ENCODE measurements around the gene RELL2. TPM values are rescaled to one million over a fixed set of nuclear protein-coding genes. Genes with fewer than 3 reads are reported as not detected.

RELL2 gene
- total RNA-seq, 6 donors from 2014 or later = 2.6 to 9.4 (median 6.5) TPM

- TF ChIP-seq POLR2A (IDR thresholded peaks at IDR 0.05) (no peak), POLR2AphosphoS5 (IDR thresholded peaks at IDR 0.05) (no peak), CTCF (IDR thresholded peaks at IDR 0.05) (no peak), EP300 (IDR thresholded peaks at IDR 0.05) (no peak)
Observed at GRCh38 chr5:141633871-141634561, 2.8 kb upstream of the RELL2 start.

GRCh38 chr5:141634720-141635119 is 2.1 kb upstream of the RELL2 start:
- no peak for DNase-seq
- ATAC-seq (ENCODE audit: low FRiP score in 2 of 2) = no peak
- no peak overlapping the region for H3K27ac ChIP-seq
- no peak for TF ChIP-seq EP300 (IDR thresholded peaks at IDR 0.05)
- TF ChIP-seq POLR2AphosphoS5 (IDR thresholded peaks at IDR 0.05) = no peak
- TF ChIP-seq POLR2A (IDR thresholded peaks at IDR 0.05) = no peak
- no peak for TF ChIP-seq CTCF (IDR thresholded peaks at IDR 0.05)
- peaks cover 28 to 45% (median 33%) of the 10 kb centered on the region in 4 donors for H3K4me1 ChIP-seq
- WGBS, 2 donors = 89 to 90% methylated on average over 5 to 6 of the region's 6 CpGs
- no peak overlapping the region for H3K4me3 ChIP-seq
- H3K36me3 ChIP-seq = peaks cover 4 to 11% (median 9%) of the 10 kb centered on the region in 4 donors
- H3K9me3 ChIP-seq = no peaks in the 10 kb centered on the region
- H3K27me3 ChIP-seq = no peaks in the 10 kb centered on the region

More at GRCh38 chr5:141633871-141634561, 2.8 kb upstream of the RELL2 start:
- H3K27ac ChIP-seq = no peak overlapping the region
- ATAC-seq (ENCODE audit: low FRiP score in 2 of 2) = no peak
- WGBS, 2 donors = 71 to 75% methylated on average over 5 of the region's 5 CpGs
- H3K27me3 ChIP-seq = no peaks in the 10 kb centered on the region
- DNase-seq = no peak
- no peak overlapping the region for H3K4me3 ChIP-seq
- peaks cover 28 to 45% (median 33%) of the 10 kb centered on the region in 4 donors for H3K4me1 ChIP-seq
- H3K9me3 ChIP-seq = no peaks in the 10 kb centered on the region
- peaks cover 4 to 18% (median 14%) of the 10 kb centered on the region in 4 donors for H3K36me3 ChIP-seq

- WGBS, 2 donors = 81% methylated on average over 7 of the region's 7 CpGs
- no peaks in the 10 kb centered on the region for H3K9me3 ChIP-seq
- peaks cover 28 to 45% (median 33%) of the 10 kb centered on the region in 4 donors for H3K4me1 ChIP-seq
- peak overlapping the region; percentile 76 to 91 (median 83) for H3K4me3 ChIP-seq
- no peak for TF ChIP-seq POLR2AphosphoS5 (IDR thresholded peaks at IDR 0.05)
- TF ChIP-seq CTCF (IDR thresholded peaks at IDR 0.05) = no peak
- TF ChIP-seq EP300 (IDR thresholded peaks at IDR 0.05) = no peak
- TF ChIP-seq POLR2A (IDR thresholded peaks at IDR 0.05) = no peak
- DNase-seq (no peak), ATAC-seq (ENCODE audit: low FRiP score in 2 of 2) (no peak)
- no peaks in the 10 kb centered on the region for H3K27me3 ChIP-seq
- peaks cover 0 to 9% (median 6%) of the 10 kb centered on the region in 4 donors for H3K36me3 ChIP-seq
- peak overlapping the region in 1 of 4 donors; percentile 86 for H3K27ac ChIP-seq
Observed at GRCh38 chr5:141635646-141636045, 1.2 kb upstream of the RELL2 start.

- Histone ChIP-seq H3K27ac (peak overlapping the region; percentile 63 to 88 (median 80)), H3K36me3 (peaks cover 0 to 9% (median 8%) of the 10 kb centered on the region in 4 donors), H3K27me3 (no peaks in the 10 kb centered on the region), H3K9me3 (no peaks in the 10 kb centered on the region), H3K4me3 (peak overlapping the region; percentile 76 to 91 (median 83)), H3K4me1 (peaks cover 28 to 45% (median 33%) of the 10 kb centered on the region in 4 donors)
- TF ChIP-seq POLR2A (IDR thresholded peaks at IDR 0.05) (no peak), CTCF (IDR thresholded peaks at IDR 0.05) (no peak), POLR2AphosphoS5 (IDR thresholded peaks at IDR 0.05) (no peak), EP300 (IDR thresholded peaks at IDR 0.05) (no peak)
- DNase-seq (no peak), ATAC-seq (ENCODE audit: low FRiP score in 2 of 2) (no peak)
- WGBS, 2 donors = 6 to 14% methylated on average over 3 to 4 of the region's 4 CpGs
Observed at GRCh38 chr5:141636106-141636412, 738 bp upstream of the RELL2 start.
